ENCODE results near the gene USP32.
"Not testable (repeated sequence)": the region's sequence is repeated elsewhere in the genome, so short reads cannot be mapped to it uniquely, and the experiment has no call there.

USP32 gene

DNA sequence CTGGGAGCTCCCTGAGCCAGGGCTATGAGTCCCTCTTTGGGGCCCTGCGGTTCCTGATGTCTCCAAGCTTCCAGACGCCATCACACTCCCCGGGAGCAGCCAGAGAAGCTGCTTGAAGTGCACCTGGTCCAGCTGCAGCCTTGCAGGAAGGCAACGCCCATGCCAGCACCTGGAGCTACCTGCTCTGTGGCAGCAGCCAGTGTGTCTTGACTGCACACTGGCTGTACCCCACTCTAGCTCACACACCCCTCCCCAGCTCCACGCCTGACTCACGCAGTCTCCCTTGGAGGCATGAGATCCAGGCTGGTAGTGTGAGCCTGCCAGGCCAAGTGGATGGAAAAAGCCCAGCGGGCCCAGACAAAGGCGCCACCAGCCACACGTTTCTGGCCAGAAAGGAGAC is 63.3 kb downstream of the USP32 start:
- DNase-seq (ENCODE audit: low read depth), result no peak

GRCh38 chr17:60327901-60328273 is 64.0 kb downstream of the USP32 start:
- DNase-seq (ENCODE audit: low read depth), result no peak

DNA sequence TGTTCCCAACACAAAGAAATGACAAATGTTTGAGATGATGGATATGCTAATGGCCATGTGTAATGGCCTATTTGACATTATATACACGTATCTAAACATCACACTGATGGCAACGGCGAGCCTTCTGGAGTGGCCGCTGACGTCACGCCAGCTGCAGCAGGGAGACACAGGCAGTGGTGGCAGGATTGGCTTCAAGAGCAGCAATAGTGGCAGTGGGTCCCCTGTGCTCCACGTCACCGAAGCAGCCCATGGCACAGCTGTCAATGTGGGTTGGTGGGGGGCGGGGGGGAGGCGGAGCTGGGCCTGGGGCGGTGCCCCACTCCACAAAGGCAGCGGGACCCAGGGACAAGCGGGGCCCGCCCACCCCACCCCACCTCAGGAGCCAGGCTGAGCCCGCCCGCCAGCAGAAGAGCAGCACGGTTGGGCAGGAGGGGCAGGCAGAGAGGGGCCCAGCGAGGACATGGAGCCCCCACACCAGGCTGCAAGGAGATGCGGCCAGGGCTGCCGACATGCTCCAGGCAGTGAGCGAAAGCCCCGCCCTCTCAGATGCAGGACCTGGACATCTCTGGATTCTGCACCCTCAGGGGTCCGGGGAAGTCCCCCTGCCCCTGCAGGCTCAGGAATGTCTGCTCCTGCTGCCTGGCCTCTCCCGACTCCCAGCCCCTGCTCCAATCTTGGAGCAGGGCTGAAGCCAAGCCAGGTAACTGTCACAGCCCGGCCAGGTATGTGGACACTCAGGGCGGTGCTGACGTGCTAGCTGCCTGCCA is 64.6 kb downstream of the USP32 start:
- DNase-seq (ENCODE audit: low read depth), result no peak

DNA sequence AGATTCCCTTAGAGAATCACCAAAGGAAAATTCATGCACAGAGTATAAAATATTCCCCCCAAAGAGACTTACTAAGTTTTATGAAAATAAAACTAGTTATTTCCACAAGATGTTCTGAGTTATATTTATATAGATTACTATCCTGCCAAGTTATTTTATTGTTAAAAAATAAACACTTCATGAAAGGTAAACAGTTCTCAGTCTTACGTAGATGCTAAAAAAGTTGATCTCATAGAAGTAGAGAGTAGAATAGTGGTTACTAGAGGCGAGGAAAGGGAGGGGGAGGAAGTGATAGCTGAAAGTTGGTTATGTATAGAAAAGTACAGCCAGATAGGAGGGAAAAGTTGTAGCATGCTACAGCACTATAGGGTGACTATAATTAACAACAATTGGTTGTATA is 65.2 kb downstream of the USP32 start:
- no peak for DNase-seq (ENCODE audit: low read depth)

DNA sequence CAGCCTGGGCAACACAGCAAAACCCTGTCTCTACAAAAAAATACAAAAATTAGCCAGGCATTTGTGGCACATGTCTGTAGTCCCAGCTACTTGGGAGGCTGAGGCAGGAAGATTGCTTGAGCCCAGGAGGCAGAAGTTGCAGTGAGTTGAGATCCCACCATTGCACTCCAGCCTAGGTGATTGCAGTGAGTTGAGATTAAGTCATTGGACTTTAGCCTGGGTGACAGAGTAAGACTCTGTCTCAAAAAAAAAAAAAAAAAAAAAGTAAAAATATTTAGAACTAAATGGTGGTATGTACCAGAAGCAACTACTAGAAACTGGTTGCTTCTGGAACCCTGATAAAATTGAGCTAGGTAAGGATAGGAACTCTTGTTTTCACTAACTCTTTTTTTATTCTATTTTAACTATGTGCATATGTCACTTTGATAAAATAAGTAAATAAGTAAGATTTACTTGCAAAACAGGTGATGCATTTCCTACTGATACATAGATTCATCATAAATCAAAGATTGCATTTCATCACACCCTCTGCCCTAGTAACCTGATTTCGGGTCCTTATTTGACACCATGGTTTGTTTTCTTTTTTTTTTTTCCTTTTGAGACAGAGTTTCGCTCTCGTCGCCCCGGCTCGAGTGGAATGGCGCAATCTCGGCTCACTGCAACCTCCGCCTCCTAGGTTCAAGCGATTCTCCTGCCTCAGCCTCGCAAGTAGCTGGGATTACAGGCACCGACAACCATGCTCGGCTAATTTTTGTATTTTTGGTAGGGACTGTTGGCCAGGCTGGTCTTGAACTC is 66.0 kb downstream of the USP32 start:
- DNase-seq (ENCODE audit: low read depth), result no peak

DNA sequence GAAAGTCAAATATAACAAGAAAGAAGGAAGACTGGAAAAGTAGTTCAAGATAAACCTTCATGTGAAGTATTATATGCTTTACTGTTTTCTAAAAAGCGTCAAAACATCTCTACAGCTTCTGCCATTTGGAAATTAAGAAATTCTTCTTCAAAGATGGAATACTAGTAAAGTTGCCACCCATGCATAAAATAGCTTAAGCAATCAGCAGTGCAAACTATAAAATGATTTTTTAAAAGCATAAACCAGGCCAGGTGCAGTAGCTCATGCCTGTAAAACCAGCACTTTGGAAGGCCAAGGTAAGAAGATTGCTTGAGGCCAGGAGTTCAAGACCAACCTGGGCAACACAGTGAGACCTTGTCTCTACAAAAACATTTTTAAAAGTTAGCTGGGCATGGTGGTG is 68.2 kb downstream of the USP32 start:
- no peak for DNase-seq (ENCODE audit: low read depth)

- DNase-seq (ENCODE audit: low read depth), result no peak
Measured at GRCh38 chr17:60322056-60322387, 69.9 kb downstream of the USP32 start.

GRCh38 chr17:60321336-60322055 is 70.4 kb downstream of the USP32 start:
- no peak for DNase-seq (ENCODE audit: low read depth)

- no peak for DNase-seq (ENCODE audit: low read depth)
Measured at GRCh38 chr17:60318830-60319229, 73.1 kb downstream of the USP32 start.

DNA sequence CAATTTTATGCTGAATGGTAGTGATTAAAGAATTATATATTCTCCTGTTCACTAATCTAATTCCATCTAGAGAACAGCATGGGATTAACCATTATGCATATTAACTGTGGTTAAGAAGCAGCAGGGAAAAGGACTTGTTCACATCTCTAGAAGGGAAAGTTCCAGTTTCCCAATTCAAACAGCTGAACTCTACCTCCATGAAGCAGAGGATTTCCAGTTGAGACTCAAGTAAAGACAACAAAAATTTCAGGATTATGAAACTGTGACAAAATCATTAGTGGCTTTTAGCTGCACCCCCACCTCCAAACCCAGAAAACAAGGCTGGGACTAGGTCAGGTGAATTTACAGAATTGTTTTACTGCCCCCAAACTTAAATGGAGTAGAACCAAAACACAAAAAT is 73.6 kb downstream of the USP32 start:
- no peak for DNase-seq (ENCODE audit: low read depth)

DNA sequence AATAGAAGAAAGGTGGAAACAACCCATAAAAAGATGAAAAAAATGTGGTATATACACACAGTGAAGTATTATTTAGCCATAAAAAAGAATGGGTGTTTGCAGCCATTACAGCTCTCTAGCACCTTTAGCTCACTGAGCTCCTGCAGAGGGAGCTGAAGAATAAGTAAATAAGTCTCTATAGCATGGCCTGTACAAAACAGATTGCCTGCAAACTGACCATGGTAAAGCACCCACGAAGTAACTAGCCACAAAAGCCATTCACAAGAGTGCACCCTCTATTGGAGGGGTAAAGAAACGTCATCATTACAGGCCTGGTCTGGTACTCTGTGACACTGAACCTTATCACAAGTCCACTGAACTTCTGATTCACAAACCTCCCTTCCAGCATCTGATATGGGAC is 76.3 kb downstream of the USP32 start:
- no peak for DNase-seq (ENCODE audit: low read depth)

DNA sequence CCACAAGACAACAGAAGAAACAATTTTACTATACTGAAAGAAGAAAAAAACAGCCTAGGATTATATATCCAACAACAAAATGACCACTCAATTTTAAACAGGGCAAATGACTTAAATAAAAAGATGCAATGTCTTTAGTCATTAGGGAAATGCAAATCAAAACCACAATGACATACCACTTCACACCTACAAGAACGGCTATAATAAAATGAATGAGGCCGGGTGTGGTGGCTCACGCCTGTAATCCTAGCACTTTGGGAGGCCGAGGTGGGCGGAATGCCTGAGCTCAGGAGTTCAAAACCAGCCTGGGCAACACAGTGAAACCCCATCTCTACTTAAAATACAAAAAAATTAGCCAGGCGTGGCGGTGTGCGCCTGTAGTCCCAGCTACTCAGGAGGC is 77.0 kb downstream of the USP32 start:
- not testable (repeated sequence) for DNase-seq (ENCODE audit: low read depth)

DNA sequence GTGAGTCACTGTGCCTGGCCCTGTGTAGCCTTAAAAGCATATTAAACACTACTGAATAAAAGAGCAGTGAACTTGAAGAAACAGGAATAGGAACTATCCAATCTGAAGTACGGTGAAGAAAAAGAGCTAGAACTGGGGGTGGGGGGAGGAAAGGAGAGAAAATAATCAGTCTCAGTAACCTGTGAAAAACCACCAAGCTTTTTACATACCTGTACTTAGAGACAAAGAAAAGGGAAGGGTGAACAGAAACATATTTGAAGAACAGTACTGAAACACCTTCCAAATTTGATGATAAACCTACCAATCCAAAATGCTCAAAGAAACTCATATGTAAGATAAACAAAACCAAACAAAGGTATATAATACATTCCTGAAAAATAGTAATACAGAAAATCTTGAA is 77.5 kb downstream of the USP32 start:
- DNase-seq (ENCODE audit: low read depth), result no peak

DNA sequence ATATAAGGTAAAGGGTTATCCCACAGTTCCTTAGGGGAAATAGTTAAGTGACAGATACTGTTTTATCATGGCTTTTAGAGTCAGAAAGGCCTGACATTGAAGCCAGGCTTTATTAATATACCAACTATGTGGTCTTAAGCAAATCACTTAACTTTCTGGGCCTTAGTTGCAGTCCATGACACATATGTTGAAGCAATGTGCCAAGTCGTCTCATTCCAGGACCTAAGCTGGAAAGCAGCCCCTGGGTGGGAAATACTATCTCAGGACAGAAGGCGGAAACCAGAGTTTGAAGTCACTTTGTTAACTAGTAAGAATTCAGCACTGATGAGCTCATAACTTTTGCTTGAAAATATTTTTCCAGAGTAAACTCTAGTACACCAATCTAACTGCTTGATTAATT is 80.0 kb downstream of the USP32 start:
- DNase-seq (ENCODE audit: low read depth), result no peak

DNA sequence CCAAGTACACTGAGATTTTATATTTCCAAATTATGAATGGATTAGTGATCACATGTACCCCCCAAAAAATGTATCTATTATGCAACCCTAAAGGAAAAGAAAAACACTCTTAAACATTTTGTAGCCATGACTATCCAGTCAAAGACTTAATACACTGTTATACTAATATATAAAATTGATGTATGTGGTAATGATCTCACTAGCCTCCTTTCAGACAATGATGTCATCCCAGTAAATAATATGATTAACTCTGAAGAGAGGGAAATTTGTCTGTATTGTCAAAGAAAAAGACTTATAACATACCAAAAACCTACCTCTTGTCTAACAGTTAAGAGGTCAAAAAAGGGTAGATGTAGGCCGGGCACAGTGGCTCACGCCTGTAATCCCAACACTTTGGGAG is 80.7 kb downstream of the USP32 start:
- no peak for DNase-seq (ENCODE audit: low read depth)

DNA sequence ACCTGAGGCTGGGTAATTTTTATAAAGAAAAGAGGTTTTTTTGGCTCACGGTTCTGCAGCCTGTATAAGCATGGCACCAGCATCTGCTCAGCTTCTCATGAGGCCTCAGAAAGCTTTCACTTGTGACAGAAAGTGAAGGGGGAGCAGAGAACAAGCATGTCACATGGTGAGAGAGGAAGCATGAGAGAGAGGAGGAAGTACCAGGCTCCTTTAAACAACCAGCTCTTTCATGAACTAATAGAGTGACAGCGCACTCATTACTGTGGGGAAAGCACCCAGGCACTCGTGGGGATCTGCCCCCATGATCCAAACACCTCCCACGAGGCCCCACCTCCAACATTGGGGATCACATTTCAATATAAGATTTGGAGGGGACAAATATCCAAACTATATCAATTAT is 86.8 kb downstream of the USP32 start:
- peak; percentile 3 for DNase-seq (ENCODE audit: low read depth)

GRCh38 chr17:60304502-60304901 is 87.4 kb downstream of the USP32 start:
- no peak for DNase-seq (ENCODE audit: low read depth)

- no peak for DNase-seq (ENCODE audit: low read depth)
Measured at GRCh38 chr17:60303406-60304099, 88.4 kb downstream of the USP32 start.

GRCh38 chr17:60301649-60302048 is 90.3 kb downstream of the USP32 start:
- DNase-seq (ENCODE audit: low read depth), result no peak

DNA sequence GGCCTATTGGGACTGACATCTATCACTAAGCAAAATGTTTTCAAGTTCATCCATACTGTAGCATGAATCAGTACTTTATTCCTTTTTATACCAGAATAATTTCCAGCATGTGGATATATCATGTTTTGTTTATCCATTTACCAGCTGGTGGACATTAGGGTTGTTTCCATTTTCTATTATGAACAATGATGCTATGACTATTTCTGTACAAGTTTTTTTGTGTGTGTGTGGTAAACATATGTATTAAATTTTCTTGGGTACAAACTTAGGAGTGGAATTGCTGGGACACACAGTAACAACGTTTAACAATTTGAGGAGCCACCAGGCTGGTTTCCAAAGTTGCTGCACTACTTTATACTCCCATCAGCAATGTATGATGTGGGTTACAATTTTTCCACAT is 91.0 kb downstream of the USP32 start:
- no peak for DNase-seq (ENCODE audit: low read depth)

- no peak for DNase-seq (ENCODE audit: low read depth)
Measured at GRCh38 chr17:60300011-60300410, 91.9 kb downstream of the USP32 start.

GRCh38 chr17:60297760-60298401 is 94.1 kb downstream of the USP32 start:
- DNase-seq (ENCODE audit: low read depth), result no peak

Measured in stimulated activated CD4-positive, alpha-beta T cell treated with anti-CD3 and anti-CD28 coated beads, Interleukin-2, amount 100 ng/mL, for 4 hours (primary cell).